ENCODE measurements around the gene GZMM. TPM values are rescaled to one million over a fixed set of nuclear protein-coding genes. Genes with fewer than 3 reads are reported as not detected.

The GZMM gene
- total and polyA plus RNA-seq, 3 donors from 2014 or later: 0.31 to 2.2 (median 1.4) TPM

GRCh38 chr19:556611-557382 is 12.9 kb downstream of the GZMM start:
- Histone ChIP-seq H3K27me3 (no peaks in the 10 kb centered on the region), H3K4me3 (no peak overlapping the region), H3K27ac (no peak overlapping the region), H3K9me3 (no peaks in the 10 kb centered on the region), H3K36me3 (ENCODE audit: low read depth, missing control alignments) (no peaks in the 10 kb centered on the region), H3K4me1 (peaks cover 3% of the 10 kb centered on the region)
- DNase-seq: no peak
- intact Hi-C loops (cut with DNase I; ENCODE audit: low total_unique reads): no loop called here
- 82 to 94% methylated on average over 21 to 30 of the region's 31 CpGs for WGBS, 2 donors
- no peak for TF ChIP-seq POLR2A (IDR thresholded peaks at IDR 0.05)
- no peak for TF ChIP-seq CTCF (IDR thresholded peaks at IDR 0.05)

- Histone ChIP-seq H3K27me3 (no peaks in the 10 kb centered on the region), H3K4me3 (no peak overlapping the region), H3K4me1 (peaks cover 3% of the 10 kb centered on the region), H3K9me3 (no peaks in the 10 kb centered on the region), H3K27ac (peak overlapping the region; percentile 24 to 41), H3K36me3 (ENCODE audit: low read depth, missing control alignments) (no peaks in the 10 kb centered on the region)
- no peak for TF ChIP-seq POLR2A (IDR thresholded peaks at IDR 0.05)
- TF ChIP-seq CTCF (IDR thresholded peaks at IDR 0.05): no peak
- no peak for DNase-seq
- intact Hi-C loops (cut with DNase I; ENCODE audit: low total_unique reads): no loop called here
- WGBS, 2 donors: 63 to 70% methylated on average over 14 to 21 of the region's 21 CpGs
Measured at GRCh38 chr19:558770-559439, 15.1 kb downstream of the GZMM start.

- intact Hi-C loops (cut with DNase I; ENCODE audit: low total_unique reads): no loop called here
- no peak overlapping the region for H3K4me3 ChIP-seq
- no peak for TF ChIP-seq POLR2A (IDR thresholded peaks at IDR 0.05)
- no peak for TF ChIP-seq CTCF (IDR thresholded peaks at IDR 0.05)
- 80 to 84% methylated on average over 12 of the region's 12 CpGs for WGBS, 2 donors
- H3K4me1 ChIP-seq: peaks cover 3% of the 10 kb centered on the region
- no peaks in the 10 kb centered on the region for H3K36me3 ChIP-seq (ENCODE audit: low read depth, missing control alignments)
- H3K27me3 ChIP-seq: no peaks in the 10 kb centered on the region
- H3K9me3 ChIP-seq: no peaks in the 10 kb centered on the region
- DNase-seq: no peak
- H3K27ac ChIP-seq: no peak overlapping the region
Measured at GRCh38 chr19:560121-560520, 16.3 kb downstream of the GZMM start.

GRCh38 chr19:566403-566802 is 22.6 kb downstream of the GZMM start:
- peak; percentile 63 for DNase-seq
- Histone ChIP-seq H3K4me1 (peaks cover 3% of the 10 kb centered on the region), H3K4me3 (no peak overlapping the region), H3K36me3 (ENCODE audit: low read depth, missing control alignments) (no peaks in the 10 kb centered on the region), H3K27me3 (no peaks in the 10 kb centered on the region), H3K27ac (no peak overlapping the region), H3K9me3 (no peaks in the 10 kb centered on the region)
- intact Hi-C loops (cut with DNase I; ENCODE audit: low total_unique reads): no loop called here
- 40 to 50% methylated on average over 19 of the region's 19 CpGs for WGBS, 2 donors
- TF ChIP-seq CTCF (IDR thresholded peaks at IDR 0.05): no peak
- no peak for TF ChIP-seq POLR2A (IDR thresholded peaks at IDR 0.05)
